ENCODE measurements around the gene UVRAG. TPM values are rescaled to one million over a fixed set of nuclear protein-coding genes. Genes with fewer than 3 reads are reported as not detected.

The UVRAG gene
- total and polyA plus RNA-seq, 10 donors: 13.8 to 80.8 (median 42.9) TPM

- 92 to 100% (median 95%) methylated on average over 2 of the region's 2 CpGs for WGBS, 5 donors
- no peaks in the 10 kb centered on the region for H3K9me3 ChIP-seq
Measured at GRCh38 chr11:75784085-75784478, 30.9 kb upstream of the UVRAG start.

GRCh38 chr11:75784506-75784905 lies 30.5 kb upstream of the UVRAG start:
- Histone ChIP-seq H3K4me3 (no peak overlapping the region), H3K4me1 (peaks cover 0 to 7% (median 3%) of the 10 kb centered on the region in 6 donors), H3K9me3 (no peaks in the 10 kb centered on the region), H3K27me3 (replicated peaks in 1 of 7) (no peaks in the 10 kb centered on the region), H3K36me3 (peaks cover 0 to 49% (median 0%) of the 10 kb centered on the region in 6 donors), H3K27ac (no peak overlapping the region)
- intact Hi-C loops (cut with DNase I; ENCODE audit: low total_unique reads): no loop called here
- peak; percentile 57 for DNase-seq
- WGBS, 5 donors: 83 to 100% (median 95%) methylated on average over 1 of the region's 1 CpG
- TF ChIP-seq CTCF (IDR thresholded peaks at IDR 0.05 in 8 of 11, conservative IDR thresholded peaks at IDR 0.05 in 3 of 11) (no peak), POLR2AphosphoS5 (IDR thresholded peaks at IDR 0.05) (no peak), POLR2A (IDR thresholded peaks at IDR 0.05) (no peak)

More at GRCh38 chr11:75784085-75784478, 30.9 kb upstream of the UVRAG start:
- TF ChIP-seq CTCF (IDR thresholded peaks at IDR 0.05 in 8 of 11, conservative IDR thresholded peaks at IDR 0.05 in 3 of 11) (no peak), POLR2A (IDR thresholded peaks at IDR 0.05) (no peak), POLR2AphosphoS5 (IDR thresholded peaks at IDR 0.05) (no peak)
- intact Hi-C loops (cut with DNase I; ENCODE audit: low total_unique reads): no loop called here
- Histone ChIP-seq H3K4me3 (no peak overlapping the region), H3K36me3 (peaks cover 0 to 47% (median 0%) of the 10 kb centered on the region in 6 donors), H3K4me1 (peaks cover 0 to 12% (median 3%) of the 10 kb centered on the region in 6 donors), H3K27me3 (replicated peaks in 1 of 7) (no peaks in the 10 kb centered on the region), H3K27ac (no peak overlapping the region)
- no peak for DNase-seq

GRCh38 chr11:75785187-75785586 lies 29.8 kb upstream of the UVRAG start:
- no peak for TF ChIP-seq POLR2A (IDR thresholded peaks at IDR 0.05)
- no peak for TF ChIP-seq CTCF (IDR thresholded peaks at IDR 0.05 in 8 of 11, conservative IDR thresholded peaks at IDR 0.05 in 3 of 11)
- TF ChIP-seq POLR2AphosphoS5 (IDR thresholded peaks at IDR 0.05): no peak
- WGBS, 5 donors: 71 to 81% (median 79%) methylated on average over 4 of the region's 4 CpGs
- intact Hi-C loops (cut with DNase I; ENCODE audit: low total_unique reads): no loop called here
- Histone ChIP-seq H3K4me1 (peaks cover 0 to under 1% (median 0%) of the 10 kb centered on the region in 6 donors), H3K36me3 (peaks cover 0 to 54% (median 0%) of the 10 kb centered on the region in 6 donors), H3K9me3 (no peaks in the 10 kb centered on the region), H3K27ac (no peak overlapping the region), H3K27me3 (replicated peaks in 1 of 7) (no peaks in the 10 kb centered on the region), H3K4me3 (no peak overlapping the region)
- DNase-seq: peak; percentile 50

GRCh38 chr11:75786101-75786736 lies 28.8 kb upstream of the UVRAG start:
- intact Hi-C loops (cut with DNase I; ENCODE audit: low total_unique reads): no loop called here
- Histone ChIP-seq H3K4me1 (no peaks in the 10 kb centered on the region), H3K27me3 (replicated peaks in 1 of 7) (no peaks in the 10 kb centered on the region), H3K9me3 (no peaks in the 10 kb centered on the region), H3K36me3 (peaks cover 0 to 64% (median 0%) of the 10 kb centered on the region in 6 donors), H3K27ac (no peak overlapping the region), H3K4me3 (no peak overlapping the region)
- WGBS, 5 donors: 91 to 99% (median 93%) methylated on average over 7 to 8 of the region's 8 CpGs
- peak; percentile 24 for DNase-seq
- TF ChIP-seq CTCF (IDR thresholded peaks at IDR 0.05 in 8 of 11, conservative IDR thresholded peaks at IDR 0.05 in 3 of 11) (no peak), POLR2AphosphoS5 (IDR thresholded peaks at IDR 0.05) (no peak), POLR2A (IDR thresholded peaks at IDR 0.05) (no peak)

All from spleen (tissue), 11 donors.